H9 (cell line): ENCODE measurements around the gene UGT1A3. TPM values are rescaled to one million over a fixed set of nuclear protein-coding genes. Genes with fewer than 3 reads are reported as not detected.

Experiments used
- DNase-seq: peaks from one replicate; pipeline ENCODE4 v3.0.0-alpha.2; 2017
- H2AFZ ChIP-seq: one replicate; pipeline ENCODE4 v1.6.1; 2013; ENCODE audit warnings: mild to moderate bottlenecking, low read length, control low read depth, moderate library complexity
- H2AK5ac ChIP-seq: 2 replicates; pipeline ENCODE4 v1.6.1; 2013; ENCODE audit warnings: low read length, control low read depth, mixed read lengths; ENCODE audit not compliant: insufficient read length
- H2BK120ac ChIP-seq: one replicate; pipeline ENCODE4 v1.6.1; 2013; ENCODE audit warnings: low read depth, mild to moderate bottlenecking, low read length, control low read depth, inconsistent platforms; ENCODE audit not compliant: poor library complexity, severe bottlenecking
- H2BK12ac ChIP-seq: 2 replicates; pipeline ENCODE4 v1.6.1; 2013; ENCODE audit warnings: low read length, control low read depth, mixed read lengths, low read depth; ENCODE audit not compliant: insufficient read length
- H2BK15ac ChIP-seq: 2 replicates; pipeline ENCODE4 v1.6.1; 2013; ENCODE audit warnings: low read depth, low read length, control low read depth
- H2BK20ac ChIP-seq: one replicate; pipeline ENCODE4 v1.6.1; 2013; ENCODE audit warnings: low read depth, mild to moderate bottlenecking, low read length, control low read depth, inconsistent platforms; ENCODE audit not compliant: poor library complexity, severe bottlenecking
- H2BK5ac ChIP-seq: 2 replicates; pipeline ENCODE4 v1.6.1; 2013; ENCODE audit warnings: low read length, control low read depth, mixed read lengths; ENCODE audit not compliant: insufficient read length
- H3K14ac ChIP-seq: 2 replicates; pipeline ENCODE4 v1.6.1; 2013; ENCODE audit warnings: low read length, control low read depth; ENCODE audit not compliant: insufficient read depth
- H3K18ac ChIP-seq: 2 replicates; pipeline ENCODE4 v1.6.1; 2013; ENCODE audit warnings: low read depth, mild to moderate bottlenecking, mixed read lengths, low read length, control low read depth; ENCODE audit not compliant: insufficient read length
- H3K23ac ChIP-seq: 2 replicates; pipeline ENCODE4 v1.6.1; 2013; ENCODE audit warnings: low read length, control low read depth, mixed read lengths, low read depth; ENCODE audit not compliant: insufficient read length
- H3K23me2 ChIP-seq: 2 replicates; pipeline ENCODE4 v1.6.1; 2013; ENCODE audit warnings: low read depth, mild to moderate bottlenecking, mixed read lengths, low read length, control low read depth; ENCODE audit not compliant: insufficient read length, poor library complexity, severe bottlenecking
- H3K27ac ChIP-seq: 2 replicates; pipeline ENCODE4 v1.5.1; 2013; ENCODE audit warnings: low read length, control low read depth, mixed read lengths, low read depth; ENCODE audit not compliant: insufficient read length
- H3K27me3 ChIP-seq: 2 replicates; pipeline ENCODE4 v1.6.1; 2013; ENCODE audit warnings: low read length, control low read depth, inconsistent platforms; ENCODE audit not compliant: insufficient read depth
- H3K4ac ChIP-seq: 2 replicates; pipeline ENCODE4 v1.6.1; 2013; ENCODE audit warnings: low read depth, mild to moderate bottlenecking, control low read depth, inconsistent platforms, low read length, moderate library complexity
- H3K4me1 ChIP-seq: 2 replicates; pipeline ENCODE4 v1.6.1; 2013; ENCODE audit warnings: low read length, control low read depth, inconsistent platforms; ENCODE audit not compliant: insufficient read depth
- H3K4me2 ChIP-seq: 2 replicates; pipeline ENCODE4 v1.6.1; 2013; ENCODE audit warnings: low read length, control low read depth, mixed read lengths; ENCODE audit not compliant: insufficient read length, insufficient read depth
- H3K56ac ChIP-seq: 2 replicates; pipeline ENCODE4 v1.6.1; 2013; ENCODE audit warnings: low read depth, mild to moderate bottlenecking, mixed read lengths, low read length, control low read depth; ENCODE audit not compliant: insufficient read length
- H3K79me1 ChIP-seq: 2 replicates; pipeline ENCODE4 v1.6.1; 2013; ENCODE audit warnings: low read depth, mild to moderate bottlenecking, moderate library complexity, low read length, control low read depth, inconsistent platforms; ENCODE audit not compliant: insufficient read depth, poor library complexity, severe bottlenecking
- H3K79me2 ChIP-seq: 2 replicates; pipeline ENCODE4 v1.6.1; 2013; ENCODE audit warnings: low read length, control low read depth, inconsistent platforms; ENCODE audit not compliant: insufficient read depth
- H3K9ac ChIP-seq: 2 replicates; pipeline ENCODE4 v1.6.1; 2013; ENCODE audit warnings: low read length, control low read depth, mixed read lengths; ENCODE audit not compliant: insufficient read length; ENCODE audit errors: extremely low read depth
- H3K9me3 ChIP-seq: one replicate; pipeline ENCODE4 v1.6.1; 2013; ENCODE audit warnings: low read depth, low read length, inconsistent platforms; ENCODE audit not compliant: control insufficient read depth
- H3T11ph ChIP-seq: one replicate; pipeline ENCODE4 v1.6.1; 2013; ENCODE audit warnings: mild to moderate bottlenecking, low read length, control low read depth, inconsistent platforms
- H4K20me1 ChIP-seq: one replicate; pipeline ENCODE4 v1.6.1; 2013; ENCODE audit not compliant: control insufficient read depth, insufficient read length, insufficient read depth
- H4K5ac ChIP-seq: 2 replicates; pipeline ENCODE4 v1.6.1; 2013; ENCODE audit warnings: low read depth, mild to moderate bottlenecking, mixed read lengths, low read length, control low read depth; ENCODE audit not compliant: insufficient read length
- H4K8ac ChIP-seq: replicated peaks from 2 replicates; pipeline ENCODE4 v1.6.1; 2013; ENCODE audit warnings: low read length, control low read depth, mixed read lengths, low read depth; ENCODE audit not compliant: insufficient read length
- H4K91ac ChIP-seq: 2 replicates; pipeline ENCODE4 v1.6.1; 2013; ENCODE audit warnings: low read depth, mild to moderate bottlenecking, moderate library complexity, mixed read lengths, low read length, control low read depth; ENCODE audit not compliant: insufficient read length
- H3K27ac Mint-ChIP-seq, 3 experiments: 2 replicates in 2 of 3; 3 replicates in 1 of 3; pipeline ENCODE4 v1.8.0; 2020 to 2021; ENCODE audit warnings: mixed read lengths in 3 of 3, mild to moderate bottlenecking in 1 of 3, moderate library complexity in 1 of 3
- H3K27me3 Mint-ChIP-seq: 2 replicates; pipeline ENCODE4 v1.8.0; 2021; ENCODE audit warnings: low read depth, mild to moderate bottlenecking, moderate library complexity, mixed read lengths
- H3K36me3 Mint-ChIP-seq, 3 experiments: 2 replicates in 2 of 3; 3 replicates in 1 of 3; pipeline ENCODE4 v1.8.0; 2020 to 2021; ENCODE audit warnings: low read depth in 3 of 3, mixed read lengths in 3 of 3; ENCODE audit not compliant: insufficient read depth in 1 of 3
- H3K4me1 Mint-ChIP-seq, 2 experiments: 2 replicates each; pipeline ENCODE4 v1.8.0; 2020; ENCODE audit warnings: mixed read lengths in 2 of 2
- H3K4me3 Mint-ChIP-seq, 2 experiments: 2 replicates in 1 of 2; 3 replicates in 1 of 2; pipeline ENCODE4 v1.8.0; 2020 to 2021; ENCODE audit warnings: mild to moderate bottlenecking in 2 of 2, mixed read lengths in 2 of 2, moderate library complexity in 1 of 2
- H3K9me3 Mint-ChIP-seq, 2 experiments: 2 replicates in 1 of 2; 3 replicates in 1 of 2; pipeline ENCODE4 v1.8.0; 2020; ENCODE audit warnings: mild to moderate bottlenecking in 2 of 2, mixed read lengths in 2 of 2, moderate library complexity in 1 of 2
- WGBS: extraction: QIAGEN DNeasy Blood & Tissue Kit; methylation state at CpG from one replicate; pipeline ENCODE4 v1.1.7; 2013; ENCODE audit warnings: missing lambda C conversion rate, low lambda C conversion rate, mixed read lengths; ENCODE audit not compliant: insufficient read length; ENCODE audit errors: extremely low coverage; 5-methylcytosine and 5-hydroxymethylcytosine counted together
- total RNA-seq: library from RNA; stranded (reverse); gene quantifications from 2 replicates; pipeline ENCODE4 v1.2.1, GENCODE V29; 2021
- TF ChIP-seq, protein P1 (sequence below): fragments of 200-600 bp; sonication (generic); conservative IDR thresholded peaks from 3 replicates; pipeline ENCODE4 v1.8.0; 2021; ENCODE audit warnings: antibody characterized with exemption, mild to moderate bottlenecking

The UGT1A3 gene
- total RNA-seq, 1 experiment from 2014 or later = not detected

DNA sequence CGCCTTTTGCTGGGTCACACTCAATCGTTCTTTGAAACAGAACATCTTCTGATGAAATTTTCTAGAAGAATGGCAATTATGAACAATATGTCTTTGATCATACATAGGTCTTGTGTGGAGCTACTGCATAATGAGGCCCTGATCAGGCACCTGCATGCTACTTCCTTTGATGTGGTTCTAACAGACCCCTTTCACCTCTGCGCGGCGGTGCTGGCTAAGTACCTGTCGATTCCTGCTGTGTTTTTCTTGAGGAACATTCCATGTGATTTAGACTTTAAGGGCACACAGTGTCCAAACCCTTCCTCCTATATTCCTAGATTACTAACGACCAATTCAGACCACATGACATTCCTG is 15.6 kb upstream of the UGT1A3 start:
- no CpG with 5 or more reads among the region's 7 CpGs for WGBS
- H3K18ac ChIP-seq = no peak overlapping the region
- H2AK5ac ChIP-seq = no peak overlapping the region
- H3K23ac ChIP-seq = no peak overlapping the region
- no peak overlapping the region for H3K9ac ChIP-seq
- H2BK120ac ChIP-seq = no peak overlapping the region
- Mint-ChIP-seq H3K27ac (no peak overlapping the region), H3K36me3 (no peaks in the 10 kb centered on the region), H3K27me3 (peaks cover 12% of the 10 kb centered on the region), H3K9me3 (peaks cover 2% of the 10 kb centered on the region in 2 experiments; a peak in 2 of 5 replicates), H3K4me1 (peaks cover 7% of the 10 kb centered on the region in 2 experiments), H3K4me3 (no peak overlapping the region)
- no peak for DNase-seq
- H4K5ac ChIP-seq = no peak overlapping the region
- no peaks in the 10 kb centered on the region for H3K4me1 ChIP-seq
- no peak overlapping the region for H2BK20ac ChIP-seq
- H2AFZ ChIP-seq = no peak overlapping the region
- no peak overlapping the region for H3K14ac ChIP-seq
- no peak overlapping the region for H3K4ac ChIP-seq
- no peaks in the 10 kb centered on the region for H3K23me2 ChIP-seq
- no peaks in the 10 kb centered on the region for H4K20me1 ChIP-seq
- TF ChIP-seq, protein P1, sequence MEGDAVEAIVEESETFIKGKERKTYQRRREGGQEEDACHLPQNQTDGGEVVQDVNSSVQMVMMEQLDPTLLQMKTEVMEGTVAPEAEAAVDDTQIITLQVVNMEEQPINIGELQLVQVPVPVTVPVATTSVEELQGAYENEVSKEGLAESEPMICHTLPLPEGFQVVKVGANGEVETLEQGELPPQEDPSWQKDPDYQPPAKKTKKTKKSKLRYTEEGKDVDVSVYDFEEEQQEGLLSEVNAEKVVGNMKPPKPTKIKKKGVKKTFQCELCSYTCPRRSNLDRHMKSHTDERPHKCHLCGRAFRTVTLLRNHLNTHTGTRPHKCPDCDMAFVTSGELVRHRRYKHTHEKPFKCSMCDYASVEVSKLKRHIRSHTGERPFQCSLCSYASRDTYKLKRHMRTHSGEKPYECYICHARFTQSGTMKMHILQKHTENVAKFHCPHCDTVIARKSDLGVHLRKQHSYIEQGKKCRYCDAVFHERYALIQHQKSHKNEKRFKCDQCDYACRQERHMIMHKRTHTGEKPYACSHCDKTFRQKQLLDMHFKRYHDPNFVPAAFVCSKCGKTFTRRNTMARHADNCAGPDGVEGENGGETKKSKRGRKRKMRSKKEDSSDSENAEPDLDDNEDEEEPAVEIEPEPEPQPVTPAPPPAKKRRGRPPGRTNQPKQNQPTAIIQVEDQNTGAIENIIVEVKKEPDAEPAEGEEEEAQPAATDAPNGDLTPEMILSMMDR = no peak
- no peak overlapping the region for H3K27ac ChIP-seq
- H3K56ac ChIP-seq = no peak overlapping the region
- no peak overlapping the region for H2BK5ac ChIP-seq
- no peaks in the 10 kb centered on the region for H3K79me1 ChIP-seq
- H3K4me2 ChIP-seq = no peak overlapping the region
- no peak overlapping the region for H4K91ac ChIP-seq
- H3K9me3 ChIP-seq = no peaks in the 10 kb centered on the region
- H3K27me3 ChIP-seq = no peaks in the 10 kb centered on the region
- no peak overlapping the region for H4K8ac ChIP-seq
- H2BK15ac ChIP-seq = no peak overlapping the region
- no peaks in the 10 kb centered on the region for H3K79me2 ChIP-seq
- no peak overlapping the region for H2BK12ac ChIP-seq
- no peak overlapping the region for H3T11ph ChIP-seq
